Kidney glomerular epithelial cell (primary cell): ENCODE results near the gene CROCC2.

Source experiments
- DNase-seq: peaks from one replicate; lab custom pipeline; 2025; lab: John Stamatoyannopoulos, UW

Gene CROCC2

GRCh38 chr2:240906141-240906910, at the start of gene CROCC2:
CROCC2 (plus strand) TSS chr2:240906336; CDS start chr2:240906514, 178 bp downstream.
- DNase-seq, result no peak

GRCh38 chr2:240857039-240858008, 48.8 kb upstream of the CROCC2 start:
- DNase-seq, result no peak

GRCh38 chr2:240858321-240858720, 47.8 kb upstream of the CROCC2 start:
- no peak for DNase-seq

GRCh38 chr2:240858871-240859270, 47.3 kb upstream of the CROCC2 start:
- DNase-seq, result no peak

- no peak for DNase-seq
Observed at GRCh38 chr2:240861547-240861946, 44.6 kb upstream of the CROCC2 start.

- DNase-seq, result no peak
Observed at GRCh38 chr2:240864475-240864874, 41.7 kb upstream of the CROCC2 start.

GRCh38 chr2:240865391-240865790, 40.7 kb upstream of the CROCC2 start:
- DNase-seq, result no peak

- DNase-seq, result no peak
Observed at GRCh38 chr2:240868286-240869108, 37.6 kb upstream of the CROCC2 start, which contains the start of gene AGXT. AGXT (plus strand) TSS chr2:240868824; CDS start chr2:240868866, 42 bp downstream.

GRCh38 chr2:240869109-240869955, 36.8 kb upstream of the CROCC2 start:
- DNase-seq, result no peak

- no peak for DNase-seq
Observed at GRCh38 chr2:240869956-240870875, 35.9 kb upstream of the CROCC2 start.

GRCh38 chr2:240871071-240871958, 34.8 kb upstream of the CROCC2 start:
- no peak for DNase-seq

- DNase-seq, result no peak
Observed at GRCh38 chr2:240872317-240873097, 33.6 kb upstream of the CROCC2 start.

GRCh38 chr2:240873098-240873788, 32.9 kb upstream of the CROCC2 start:
- DNase-seq, result no peak

GRCh38 chr2:240873805-240874714, 32.1 kb upstream of the CROCC2 start:
- no peak for DNase-seq

GRCh38 chr2:240874715-240875227, 31.4 kb upstream of the CROCC2 start:
- no peak for DNase-seq
